HEK293 (cell line): ENCODE measurements around the gene ATP5F1B.

Source experiments
- CTCF ChIP-seq: fragments of 450-650 bp; formaldehyde crosslinking; IDR thresholded peaks from 2 replicates; pipeline ENCODE4 v1.5.1; 2016; ENCODE audit warnings: missing biosample characterization, missing genetic modification characterization
- ZBTB17 ChIP-seq: fragments of 450-650 bp; formaldehyde crosslinking; IDR thresholded peaks from 2 replicates; pipeline ENCODE4 v1.5.1; 2016; ENCODE audit warnings: missing biosample characterization, missing genetic modification characterization
- ZNF558 ChIP-seq: fragments of 450-650 bp; formaldehyde crosslinking; IDR thresholded peaks from 2 replicates; pipeline ENCODE4 v1.5.1; 2016; ENCODE audit warnings: missing biosample characterization, missing genetic modification characterization
- TF ChIP-seq, protein P1 (sequence below): fragments of 450-650 bp; formaldehyde crosslinking; IDR thresholded peaks from 2 replicates; pipeline ENCODE4 v1.5.1; 2016; ENCODE audit warnings: missing biosample characterization, missing genetic modification characterization, low read depth

DNA sequence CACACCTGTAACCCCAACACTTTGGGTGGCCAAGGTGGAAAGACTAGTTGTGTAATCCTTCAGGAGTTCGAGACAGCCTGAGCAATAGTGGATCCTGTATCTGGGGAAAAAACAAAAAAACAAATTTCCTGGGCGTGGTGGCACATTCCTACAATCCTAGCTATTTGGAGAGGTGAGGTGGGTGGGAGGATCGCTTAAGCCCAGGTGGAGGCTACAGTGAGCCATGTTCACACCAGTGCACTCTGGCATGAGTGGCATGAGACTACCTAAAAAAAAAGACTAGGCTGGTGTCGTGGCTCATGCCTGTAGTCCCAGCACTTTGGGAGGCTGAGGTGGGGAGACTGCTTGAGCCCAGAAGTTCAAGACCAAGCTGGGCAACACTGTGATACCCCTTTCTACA is 25.1 kb upstream of the ATP5F1B start:
- TF ChIP-seq ZBTB17 (tag by site-specific recombination): no peak
- TF ChIP-seq, protein P1, sequence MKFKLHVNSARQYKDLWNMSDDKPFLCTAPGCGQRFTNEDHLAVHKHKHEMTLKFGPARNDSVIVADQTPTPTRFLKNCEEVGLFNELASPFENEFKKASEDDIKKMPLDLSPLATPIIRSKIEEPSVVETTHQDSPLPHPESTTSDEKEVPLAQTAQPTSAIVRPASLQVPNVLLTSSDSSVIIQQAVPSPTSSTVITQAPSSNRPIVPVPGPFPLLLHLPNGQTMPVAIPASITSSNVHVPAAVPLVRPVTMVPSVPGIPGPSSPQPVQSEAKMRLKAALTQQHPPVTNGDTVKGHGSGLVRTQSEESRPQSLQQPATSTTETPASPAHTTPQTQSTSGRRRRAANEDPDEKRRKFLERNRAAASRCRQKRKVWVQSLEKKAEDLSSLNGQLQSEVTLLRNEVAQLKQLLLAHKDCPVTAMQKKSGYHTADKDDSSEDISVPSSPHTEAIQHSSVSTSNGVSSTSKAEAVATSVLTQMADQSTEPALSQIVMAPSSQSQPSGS: no peak
- no peak for TF ChIP-seq CTCF (tag by site-specific recombination)
- no peak for TF ChIP-seq ZNF558 (tag by site-specific recombination)
